Measurements from ENCODE around the gene CCDC127.

The CCDC127 gene

DNA sequence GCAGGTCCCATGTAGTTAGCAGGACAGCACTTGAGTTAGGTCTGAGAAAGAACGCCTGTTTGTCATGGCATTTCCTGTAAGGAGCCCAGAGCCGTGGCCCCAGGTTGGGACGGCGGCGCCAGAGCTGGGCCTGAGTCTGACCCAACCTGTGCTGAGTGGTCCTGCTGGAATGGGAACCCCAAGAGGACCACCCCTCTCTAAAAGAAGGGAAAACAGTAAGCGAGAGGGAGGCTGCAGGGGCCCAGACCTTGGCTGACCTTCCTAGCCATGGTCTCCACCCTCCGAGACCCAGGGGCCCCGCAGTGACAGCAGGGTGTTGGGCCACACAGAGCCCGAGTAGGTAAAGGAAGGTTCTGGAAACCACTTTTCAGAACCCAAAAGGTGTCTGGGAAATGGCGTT, 28.5 kb downstream of the CCDC127 start:
- DNase-seq (ENCODE audit: low read depth), result no peak

DNA sequence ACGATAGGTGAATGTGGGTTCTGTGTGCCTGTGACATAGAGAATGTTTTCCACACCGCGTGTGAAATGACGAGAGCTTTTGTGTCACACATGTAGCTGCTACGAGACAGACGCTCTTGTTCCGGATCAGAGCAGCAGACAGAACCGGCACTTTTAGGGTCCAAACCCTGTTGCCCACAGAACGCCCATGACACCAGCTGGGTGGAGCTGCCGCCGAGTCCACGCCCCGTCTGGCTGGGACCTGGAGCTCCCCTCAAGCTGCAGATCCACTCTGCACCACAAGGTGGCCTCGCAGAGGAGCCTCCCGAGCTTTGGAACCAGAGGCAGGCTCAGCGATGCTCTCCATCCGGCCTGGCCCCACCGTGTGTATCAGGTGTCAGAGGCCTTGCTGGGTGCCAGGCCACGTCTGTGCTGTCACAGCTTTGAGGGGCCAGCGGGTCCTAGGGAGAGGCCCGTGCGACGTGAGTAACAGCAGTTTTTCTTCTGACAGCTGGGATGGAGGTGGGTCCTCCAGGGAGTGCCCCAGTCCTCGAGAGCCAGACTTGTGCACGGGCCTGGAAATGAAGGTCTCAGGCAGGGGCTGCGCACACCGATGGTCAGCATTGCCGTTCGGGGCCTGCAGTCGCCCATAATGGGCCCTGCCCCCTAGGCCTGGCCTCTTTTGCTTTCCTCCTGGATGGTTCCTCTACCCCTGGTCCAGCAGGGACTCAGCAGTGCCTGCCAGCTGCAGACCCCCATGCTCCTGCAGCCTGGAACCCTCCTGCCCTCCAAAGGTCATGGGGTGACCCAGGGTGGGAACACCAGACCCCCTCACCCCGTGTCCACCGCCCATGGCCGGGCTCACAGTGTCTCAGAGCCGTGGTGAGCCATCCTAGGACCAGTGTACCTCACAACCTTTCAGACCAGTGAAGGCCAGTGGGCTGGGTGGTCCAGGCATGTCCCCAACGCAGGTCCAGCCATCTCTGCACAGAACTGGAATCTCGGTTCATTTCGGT, 29.2 kb downstream of the CCDC127 start:
- peak; percentile 64 for DNase-seq (ENCODE audit: low read depth)

DNA sequence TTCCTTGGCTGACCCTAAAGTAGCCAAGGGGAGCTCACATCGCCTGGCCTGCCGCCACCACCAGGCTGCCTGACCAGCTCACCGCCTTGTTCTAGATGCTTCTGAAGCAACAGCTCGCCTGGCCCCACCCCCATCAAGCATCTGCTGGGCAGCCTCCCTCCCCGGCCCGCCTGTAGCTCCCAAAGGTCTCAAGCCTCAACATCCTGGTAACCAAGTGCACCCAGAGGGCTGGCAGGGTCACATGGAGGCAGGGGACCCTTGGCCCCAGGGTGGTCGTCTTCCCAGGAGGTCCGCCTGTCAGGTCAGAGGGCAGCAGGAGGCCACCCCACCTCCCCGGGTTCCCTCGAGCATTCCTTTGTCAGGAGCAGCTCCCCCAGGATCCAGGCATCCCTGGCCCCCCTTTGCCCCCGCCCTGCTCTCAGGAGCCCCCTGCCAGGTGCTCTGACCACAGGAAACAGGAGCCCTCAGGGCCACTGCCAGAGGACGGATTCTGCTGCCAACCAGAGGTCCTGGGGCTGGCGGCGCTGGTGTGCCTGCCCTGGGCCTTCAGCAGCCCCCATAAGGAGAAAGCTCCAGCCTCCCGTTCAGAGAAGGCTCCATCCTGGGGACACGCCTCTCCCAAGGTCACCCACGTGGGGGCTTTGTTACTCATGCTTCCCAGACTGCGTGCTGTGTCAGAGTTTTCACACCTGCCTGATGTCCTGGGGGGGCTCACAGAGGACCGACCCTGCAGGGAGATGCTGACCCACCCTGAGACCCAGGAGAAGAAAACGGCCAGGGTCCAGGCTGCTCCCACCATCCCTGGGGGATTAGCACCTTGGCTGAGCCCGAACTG, 30.1 kb downstream of the CCDC127 start:
- no peak for DNase-seq (ENCODE audit: low read depth)

DNA sequence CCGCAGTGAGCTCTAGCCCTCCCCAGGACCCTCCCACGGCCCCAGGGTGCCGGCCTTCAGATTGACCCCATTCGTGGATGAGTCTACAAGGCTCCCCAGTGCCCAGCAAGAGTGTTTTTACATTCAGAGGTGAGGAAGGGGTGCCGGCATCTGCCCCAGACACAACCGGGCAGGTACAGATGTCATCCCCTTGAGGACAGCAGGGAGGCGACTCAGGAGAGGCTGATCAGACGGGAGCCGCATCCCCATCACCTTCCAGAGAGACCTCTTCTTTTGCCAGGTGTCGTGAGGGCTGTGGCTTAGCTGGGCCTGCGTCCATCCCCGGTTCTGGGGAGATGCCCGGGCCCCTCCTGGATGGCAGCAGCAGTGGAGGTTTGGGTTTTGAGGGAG, 30.9 kb downstream of the CCDC127 start:
- DNase-seq (ENCODE audit: low read depth), result no peak

DNA sequence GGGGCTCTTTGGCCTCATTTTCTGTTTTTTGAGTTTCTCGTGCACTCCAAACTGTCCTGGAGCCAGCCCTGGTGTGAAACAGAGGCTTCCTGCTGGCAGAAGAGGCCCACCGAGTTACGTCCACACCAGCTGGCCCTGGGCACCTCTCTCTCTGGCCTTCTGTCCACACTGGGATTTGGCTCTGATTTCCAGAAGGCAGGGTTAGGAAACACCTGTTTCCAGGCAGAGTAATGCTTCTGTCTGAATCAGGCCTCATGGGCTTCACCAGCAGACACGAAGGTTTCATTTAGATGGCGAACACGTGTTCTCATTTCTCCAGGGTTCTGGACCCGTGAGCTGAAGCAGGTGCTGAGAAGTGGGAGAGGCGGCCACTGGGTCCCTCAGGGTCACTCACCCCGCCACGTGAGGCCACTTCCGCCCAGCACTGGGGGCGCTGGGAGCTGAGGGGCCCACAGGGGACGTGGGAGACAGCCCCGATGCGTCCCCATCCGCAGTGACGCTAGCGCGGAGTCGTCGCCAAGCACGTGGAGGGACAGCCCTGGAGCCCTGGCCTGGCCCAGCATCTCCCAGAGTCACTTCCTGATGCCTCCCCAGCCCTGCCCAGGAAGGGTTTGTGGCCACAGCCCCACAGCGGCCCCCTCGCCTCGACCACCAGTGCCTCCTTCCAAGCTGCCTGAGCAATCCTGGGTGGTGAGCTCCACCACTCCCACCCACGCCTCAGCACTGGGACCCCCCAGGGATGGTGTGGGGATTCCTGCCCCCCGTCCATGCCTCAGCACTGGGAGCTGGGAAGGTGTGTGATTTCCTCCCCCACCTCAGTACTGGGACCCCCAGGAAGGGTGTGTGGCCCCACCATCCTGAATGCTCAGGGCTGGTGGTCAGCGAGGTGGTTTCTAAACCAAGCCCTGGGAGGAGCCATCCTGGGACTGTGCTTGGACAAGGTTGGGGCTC, 31.6 kb downstream of the CCDC127 start:
- DNase-seq (ENCODE audit: low read depth), result no peak

DNA sequence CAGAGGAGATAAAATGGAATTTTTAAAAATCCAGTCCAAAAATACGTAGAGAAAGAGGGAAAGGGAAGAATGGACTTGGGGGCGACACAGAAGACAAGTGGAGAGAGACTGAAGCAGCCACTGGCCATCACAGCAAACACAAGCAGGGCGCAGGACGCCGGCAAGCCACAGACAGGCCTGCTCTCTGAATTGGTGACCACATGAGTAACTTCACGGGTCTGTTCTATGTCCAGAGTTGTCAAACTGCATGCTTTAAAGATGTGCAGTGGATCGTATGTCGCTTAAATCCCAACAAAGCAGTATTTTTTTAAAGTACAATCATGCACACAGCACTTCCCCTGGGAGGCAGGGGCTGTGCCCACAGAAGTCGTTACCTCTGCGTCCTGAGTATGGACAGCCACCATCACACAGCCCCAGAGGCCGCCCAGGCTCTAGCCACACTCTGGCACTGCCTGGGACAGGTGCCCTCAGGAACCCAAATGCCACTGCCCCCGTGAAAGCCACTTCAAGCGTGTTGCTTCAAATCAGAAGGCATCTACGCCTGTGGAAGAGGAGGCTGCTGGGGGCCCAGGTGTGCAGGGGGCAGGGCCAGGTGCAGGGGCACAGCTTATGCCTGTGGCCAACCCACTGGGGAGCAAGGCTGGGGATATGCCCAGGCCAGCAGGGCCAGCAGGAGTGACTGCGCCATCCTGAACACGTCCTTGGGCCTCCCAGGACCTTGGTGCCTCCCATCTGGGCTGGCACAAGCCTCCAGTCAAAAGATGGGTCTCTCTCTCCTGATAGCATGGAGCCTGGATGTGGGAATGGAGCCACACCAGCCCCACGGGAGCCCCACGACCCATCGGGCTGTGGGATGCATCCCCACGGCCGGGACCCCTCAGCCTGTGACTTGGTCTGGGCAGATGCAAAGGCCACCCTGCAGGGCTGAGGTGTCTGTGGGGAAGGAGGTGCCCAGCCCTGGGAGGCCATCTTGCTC, 32.6 kb downstream of the CCDC127 start:
- no peak for DNase-seq (ENCODE audit: low read depth)

DNA sequence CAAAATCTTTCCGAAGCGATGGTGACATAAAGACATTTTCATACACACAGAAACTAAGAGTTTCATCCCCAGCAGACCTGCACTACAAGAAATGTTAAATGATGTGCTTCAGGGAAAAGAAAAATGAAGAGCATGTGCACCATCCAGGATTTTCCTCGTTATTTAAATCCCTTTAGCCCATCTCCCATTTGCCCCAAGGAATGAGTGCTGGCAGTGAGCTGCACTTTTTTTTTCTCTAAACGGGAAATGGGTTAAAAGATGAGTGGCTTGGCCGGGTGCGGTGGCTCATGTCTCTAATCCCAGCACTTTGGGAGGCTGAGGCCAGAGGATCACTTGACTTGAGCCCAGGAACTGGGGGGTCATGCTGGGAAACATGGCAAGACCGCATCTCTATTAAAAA, 33.5 kb downstream of the CCDC127 start:
- no peak for DNase-seq (ENCODE audit: low read depth)

DNA sequence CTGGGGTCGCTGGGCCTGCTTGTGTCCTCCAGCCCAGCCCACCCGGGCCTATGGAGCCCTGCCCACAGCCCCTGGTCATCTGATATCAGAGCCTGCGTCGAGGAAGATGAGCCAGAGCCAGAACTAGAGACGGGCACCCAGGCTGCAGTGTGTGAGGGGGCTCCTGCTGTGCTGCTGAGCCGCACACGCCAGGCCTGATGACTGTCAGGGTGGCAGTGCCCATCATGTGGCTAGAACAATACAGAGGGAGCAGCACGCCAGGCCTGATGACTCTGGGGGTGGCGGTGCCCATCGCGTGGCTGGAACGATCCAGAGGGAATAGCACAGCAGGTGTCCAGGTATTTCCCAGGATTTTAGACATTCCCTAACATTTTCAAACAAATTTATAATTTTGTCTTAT, 35.8 kb downstream of the CCDC127 start:
- DNase-seq (ENCODE audit: low read depth), result no peak

DNA sequence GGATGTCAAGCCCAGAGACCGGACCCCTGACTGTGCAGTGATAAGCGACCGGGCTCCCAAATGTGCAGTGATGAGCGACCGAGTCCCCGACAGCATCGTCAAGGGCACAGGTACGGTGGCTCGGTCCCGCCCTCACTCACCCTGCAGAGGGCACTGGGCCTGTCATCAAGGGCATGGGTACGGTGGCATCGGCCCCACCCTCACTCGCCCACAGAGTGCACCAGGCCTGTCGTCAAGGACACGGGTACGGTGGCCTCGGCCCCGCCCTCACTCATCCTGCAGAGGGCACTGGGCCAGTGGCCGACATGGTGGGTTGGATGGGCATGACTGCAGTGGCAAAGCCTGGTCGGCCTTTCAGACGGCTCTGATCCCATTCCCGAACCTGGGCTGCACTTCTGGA, 36.4 kb downstream of the CCDC127 start:
- DNase-seq (ENCODE audit: low read depth), result no peak

DNA sequence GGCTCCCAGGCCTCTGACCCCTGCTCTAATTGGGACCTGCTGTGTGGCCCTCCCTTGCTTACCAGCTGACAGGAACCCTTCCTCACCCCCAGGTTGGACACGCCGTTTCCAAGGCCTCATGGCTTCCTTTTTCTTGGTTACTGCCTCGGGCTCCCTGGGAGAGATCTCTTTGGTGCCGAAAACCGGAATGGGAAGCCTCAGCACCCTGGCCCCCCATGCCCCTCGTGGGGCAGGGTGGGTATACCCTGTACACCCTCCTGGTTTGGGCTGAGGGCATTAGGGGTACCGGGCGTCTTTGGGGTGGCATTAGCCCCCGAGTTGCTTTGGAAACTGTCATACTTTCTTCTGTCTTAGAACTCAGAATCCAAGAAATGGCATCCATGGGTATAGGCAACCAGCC, 36.8 kb downstream of the CCDC127 start:
- no peak for DNase-seq (ENCODE audit: low read depth)

DNA sequence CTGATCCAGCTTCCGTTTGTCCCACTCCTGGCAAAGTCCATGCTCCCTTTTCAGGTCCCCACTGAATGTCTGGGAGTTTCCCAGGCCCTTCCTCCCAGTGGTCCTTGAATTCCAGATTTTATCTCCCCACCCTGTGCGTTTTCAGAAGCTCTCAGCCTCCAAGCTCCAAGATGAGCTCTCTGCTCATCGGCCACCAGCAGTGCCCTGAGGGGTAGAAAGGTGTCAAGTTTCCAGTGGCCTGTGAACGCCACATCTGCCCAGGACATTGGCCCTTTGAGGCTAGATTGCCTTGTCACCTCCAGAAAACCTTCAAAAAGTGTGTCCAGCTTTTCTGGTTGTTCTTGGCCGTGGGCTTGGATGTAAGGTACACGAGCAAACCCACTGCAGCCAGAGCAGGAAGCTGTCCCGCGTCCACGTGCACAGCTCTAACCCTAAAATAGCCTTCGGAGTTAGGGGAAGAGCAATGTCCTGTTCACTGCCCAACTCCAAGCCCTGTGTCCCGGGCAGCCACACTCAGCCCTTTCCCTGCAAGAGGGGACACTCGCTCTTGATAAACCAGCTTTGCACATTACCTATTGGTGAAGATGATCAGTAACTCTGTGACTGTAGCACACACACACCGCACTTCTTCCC, 37.6 kb downstream of the CCDC127 start:
- no peak for DNase-seq (ENCODE audit: low read depth)

DNA sequence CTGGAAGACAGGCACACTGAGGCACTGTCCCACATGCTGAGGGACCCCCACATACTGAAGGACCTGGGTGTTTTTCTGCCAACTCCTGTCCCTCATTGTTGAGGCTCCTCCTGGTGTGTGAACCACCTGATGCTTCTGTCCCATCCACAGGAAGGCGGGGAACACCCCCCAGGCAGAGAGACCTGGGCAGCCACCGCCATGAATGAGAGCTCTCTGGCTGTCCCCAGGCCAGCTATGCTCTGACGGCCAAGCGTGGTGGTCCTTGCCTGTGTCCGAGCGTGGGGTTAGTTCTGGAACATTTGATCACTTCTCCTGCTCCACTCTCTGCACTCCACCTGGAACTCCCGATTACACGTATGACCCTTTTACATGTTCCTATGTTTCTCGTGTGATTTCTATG, 38.6 kb downstream of the CCDC127 start:
- no peak for DNase-seq (ENCODE audit: low read depth)

DNA sequence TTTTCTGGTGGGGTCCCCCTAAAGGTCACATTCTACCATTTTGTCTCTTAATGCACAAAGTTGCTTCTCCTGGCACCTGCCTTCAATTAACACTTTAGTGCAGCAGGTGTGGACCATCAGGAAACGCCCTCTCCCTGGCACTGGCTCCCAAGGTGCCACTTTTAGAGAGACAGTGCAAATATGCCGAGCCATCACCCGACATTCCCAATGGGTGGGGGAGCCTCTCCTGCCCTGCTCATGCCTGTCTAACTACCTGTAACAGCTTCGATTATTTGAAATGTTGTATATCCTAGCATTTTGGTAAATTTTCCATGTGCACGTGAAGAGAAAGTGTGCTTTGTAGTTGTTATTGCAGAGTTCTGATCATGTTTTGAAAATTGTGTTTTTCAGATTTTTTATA, 39.8 kb downstream of the CCDC127 start:
- no peak for DNase-seq (ENCODE audit: low read depth)

DNA sequence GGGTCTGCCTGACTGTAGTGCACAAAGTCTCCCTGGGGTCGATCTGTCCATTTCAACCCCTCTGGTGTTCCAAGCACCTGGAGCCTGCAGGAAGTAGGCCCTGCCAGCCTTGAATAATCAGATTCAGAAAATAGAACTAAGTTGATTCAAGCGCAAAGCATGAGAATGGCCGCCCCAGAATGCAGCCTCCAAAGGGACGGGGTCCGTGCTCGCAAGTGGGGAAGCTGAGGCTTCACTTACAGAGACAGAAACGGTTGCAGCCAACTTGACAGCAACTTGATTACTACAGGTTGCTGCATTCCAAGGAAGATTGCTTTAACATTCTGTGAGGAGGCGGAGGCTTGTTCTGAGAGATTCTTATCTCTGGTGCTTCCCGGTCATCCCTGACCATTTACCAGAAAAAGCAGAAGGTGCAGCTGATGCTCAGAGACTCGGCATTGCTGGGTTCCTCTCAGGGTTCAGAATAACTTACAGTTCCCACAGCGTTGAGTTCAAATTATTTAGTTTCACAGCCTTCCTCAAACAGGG, 41.6 kb downstream of the CCDC127 start:
- DNase-seq (ENCODE audit: low read depth), result no peak

DNA sequence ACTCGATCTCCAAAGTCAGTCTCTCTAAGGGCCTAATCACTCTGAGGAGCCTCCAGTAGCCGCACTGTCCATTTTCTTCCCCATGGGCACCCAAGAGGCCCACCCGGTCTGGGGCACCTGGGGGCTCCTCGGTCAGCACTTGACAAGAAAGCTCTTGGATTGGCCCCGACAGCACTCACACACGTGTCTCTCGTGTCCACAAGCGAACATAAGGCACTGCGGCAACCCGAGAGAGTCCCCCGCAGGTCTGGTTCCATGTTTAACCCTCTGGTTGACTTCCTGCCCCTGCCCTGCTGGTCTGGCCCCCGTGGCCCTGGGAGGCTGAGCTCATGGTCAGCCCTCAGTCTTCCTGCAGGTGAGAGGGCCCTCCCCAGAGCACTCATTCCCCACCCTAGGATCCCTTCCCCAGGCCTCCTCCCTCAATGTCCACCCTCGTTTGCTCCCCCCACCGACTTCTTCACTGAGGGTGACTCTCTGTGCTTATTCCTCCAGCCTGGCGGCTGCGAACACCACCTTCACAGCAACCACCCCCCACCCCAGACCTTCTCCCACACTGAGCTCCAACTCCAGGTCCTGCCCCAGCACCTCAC, 43.0 kb downstream of the CCDC127 start:
- no peak for DNase-seq (ENCODE audit: low read depth)

DNA sequence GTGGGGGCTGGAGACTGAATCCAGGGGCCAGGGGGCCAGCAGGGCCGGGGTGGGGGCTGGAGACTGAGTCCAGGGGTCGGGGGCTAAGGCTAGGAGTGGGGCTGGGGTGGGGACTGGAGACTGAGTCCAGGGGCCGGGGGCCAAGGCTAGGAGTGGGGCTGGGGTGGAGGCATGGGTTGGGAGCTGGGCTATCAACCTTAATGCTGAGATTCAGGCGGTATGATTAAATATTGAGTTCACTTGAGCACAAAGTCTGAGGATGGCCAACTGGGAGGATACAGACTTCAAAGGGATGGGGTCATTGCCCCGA, 43.7 kb downstream of the CCDC127 start:
- DNase-seq (ENCODE audit: low read depth), result no peak

DNA sequence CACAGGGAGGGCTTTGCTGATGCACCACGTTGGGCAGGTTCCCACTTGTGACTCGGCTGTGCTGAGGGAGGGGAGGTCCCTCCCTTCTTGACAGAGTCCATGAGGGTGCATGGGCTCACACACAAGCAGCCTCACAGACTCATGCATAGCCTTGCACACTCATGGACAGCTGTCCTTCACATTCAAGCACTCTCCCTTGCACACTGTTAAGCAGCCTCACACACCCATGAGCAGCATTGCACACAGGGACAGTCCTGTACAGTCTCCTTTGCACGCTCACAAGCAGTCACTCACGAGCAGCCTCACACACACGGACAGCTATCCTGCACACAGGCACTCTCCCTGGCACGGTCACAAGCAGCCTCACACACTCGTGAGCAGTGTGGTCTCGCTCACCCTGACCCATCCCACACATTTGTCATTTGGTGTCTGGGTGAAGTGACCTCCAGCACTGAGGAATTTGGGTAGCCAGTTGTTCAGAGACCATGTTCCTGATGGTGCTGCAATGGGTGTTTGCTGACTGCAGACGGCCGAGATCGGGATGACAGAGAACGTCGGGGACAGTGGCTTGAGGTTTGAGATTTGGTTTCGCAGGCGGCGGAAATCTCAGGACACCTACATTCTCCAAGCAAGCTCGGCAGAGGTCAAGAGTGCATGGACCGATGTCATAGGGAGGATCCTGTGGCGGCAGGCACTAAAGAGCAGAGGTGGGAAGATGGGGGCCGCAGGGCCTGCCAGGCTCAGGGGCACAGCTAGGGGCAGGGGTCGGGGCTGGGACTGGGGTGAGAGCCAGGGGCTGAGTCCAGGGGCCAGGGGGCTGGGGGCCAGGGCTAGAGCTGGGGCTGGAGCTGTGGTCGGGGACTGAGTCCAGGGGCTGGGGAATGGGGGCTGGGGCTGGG, 44.3 kb downstream of the CCDC127 start:
- no peak for DNase-seq (ENCODE audit: low read depth)

DNA sequence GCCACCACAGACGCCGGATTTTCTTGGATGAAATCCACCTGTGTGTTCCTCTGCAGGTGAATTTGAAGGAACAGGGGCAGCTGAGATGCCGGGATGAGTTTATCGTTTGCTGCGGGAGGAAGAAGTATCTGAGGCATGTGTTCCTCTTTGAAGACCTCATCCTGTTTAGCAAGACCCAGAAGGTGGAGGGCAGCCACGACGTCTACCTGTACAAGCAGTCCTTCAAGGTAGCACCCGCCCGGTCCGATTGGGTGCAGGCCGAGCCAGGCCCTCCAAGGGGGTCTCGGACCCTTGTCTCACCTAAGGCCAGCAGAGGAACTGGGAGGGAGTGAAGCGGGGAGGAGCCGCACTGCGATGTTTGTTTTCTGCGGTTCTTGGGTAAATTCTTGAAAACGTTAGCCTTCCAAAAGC, 45.1 kb downstream of the CCDC127 start:
- no peak for DNase-seq (ENCODE audit: low read depth)

DNA sequence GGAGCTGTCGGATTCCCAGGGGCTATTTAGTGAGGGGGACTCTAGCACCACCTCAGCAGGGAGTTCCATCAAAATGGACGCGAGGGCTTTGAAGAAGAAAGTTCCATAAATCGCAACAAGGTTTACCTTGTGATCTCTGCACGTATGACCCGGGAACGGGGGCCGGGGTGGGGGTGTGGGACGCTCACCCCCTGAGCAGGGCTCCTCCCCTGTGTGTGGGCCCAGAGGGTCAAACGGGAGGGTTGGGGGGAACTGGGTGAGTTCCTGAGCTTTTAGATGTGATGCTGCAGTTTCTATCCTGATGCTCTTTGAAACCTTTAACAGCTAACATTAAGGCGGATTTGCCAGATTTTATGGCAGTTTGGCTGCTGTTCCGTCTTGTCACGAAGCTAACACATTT, 45.5 kb downstream of the CCDC127 start:
- DNase-seq (ENCODE audit: low read depth), result no peak
